Spleen (tissue), 11 donors: ENCODE measurements around the gene CNNM2. TPM values are rescaled to one million over a fixed set of nuclear protein-coding genes. Genes with fewer than 3 reads are reported as not detected.

Experiments used
- DNase-seq: peaks from one replicate; pipeline ENCODE4 v3.0.0-alpha.2; 2020
- H3K27ac ChIP-seq, 8 donors: fragments of 200-600 bp; sonication (generic) in 7 of 8; 1 replicate in 4 of 8; 2 replicates in 4 of 8; pipeline versions ENCODE4 v1.5.0 to v1.8.0; 2016 to 2021; ENCODE audit warnings: inconsistent platforms in 4 of 8, mild to moderate bottlenecking in 4 of 8, moderate library complexity in 1 of 8
- H3K27me3 ChIP-seq, 7 donors: fragments of 200-600 bp; sonication (generic) in 6 of 7; replicated peaks in 1 of 7; 1 replicate in 4 of 7; 2 replicates in 3 of 7; pipeline versions ENCODE4 v1.5.0 to v1.8.0; 2016 to 2021; ENCODE audit warnings: inconsistent platforms in 3 of 7, mild to moderate bottlenecking in 1 of 7
- H3K36me3 ChIP-seq, 6 donors: fragments of 200-600 bp; sonication (generic) in 5 of 6; 1 replicate in 4 of 6; 2 replicates in 2 of 6; pipeline versions ENCODE4 v1.5.0 to v1.8.0; 2016 to 2021; ENCODE audit warnings: inconsistent platforms in 2 of 6
- H3K4me1 ChIP-seq, 6 donors: fragments of 200-600 bp; sonication (generic) in 5 of 6; 1 replicate in 3 of 6; 2 replicates in 3 of 6; pipeline versions ENCODE4 v1.5.0 to v1.8.0; 2016 to 2021; ENCODE audit warnings: inconsistent platforms in 3 of 6
- H3K4me3 ChIP-seq, 8 donors: fragments of 200-600 bp; sonication (generic) in 7 of 8; 1 replicate in 4 of 8; 2 replicates in 4 of 8; pipeline versions ENCODE4 v1.5.0 to v1.8.0; 2016 to 2021; ENCODE audit warnings: inconsistent platforms in 4 of 8, mild to moderate bottlenecking in 4 of 8, moderate library complexity in 2 of 8
- H3K9me3 ChIP-seq, 8 donors: fragments of 200-600 bp; sonication (generic) in 7 of 8; 1 replicate in 4 of 8; 2 replicates in 4 of 8; pipeline versions ENCODE4 v1.5.0 to v1.8.0; 2016 to 2021; ENCODE audit warnings: inconsistent platforms in 4 of 8
- POLR2A ChIP-seq, 3 donors: fragments of 450-650 bp; IDR thresholded peaks; one replicate each; pipeline ENCODE4 v1.5.1; 2017; ENCODE audit warnings: antibody characterized with exemption in 3 of 3, mild to moderate bottlenecking in 1 of 3
- POLR2AphosphoS5 ChIP-seq, 3 donors: sonication (generic); formaldehyde crosslinking; IDR thresholded peaks; one replicate each; pipeline ENCODE4 v1.5.1; 2017; ENCODE audit warnings: antibody characterized with exemption in 3 of 3
- WGBS, 5 donors: extraction: QIAGEN DNeasy Blood & Tissue Kit in 3 of 5; methylation state at CpG; one replicate each; pipeline versions ENCODE4 v1.1.5 to v1.1.7; 2013 to 2018; 5-methylcytosine and 5-hydroxymethylcytosine counted together
- intact Hi-C: fragments of 100-400 bp; cut with DNase I; formaldehyde crosslinking; loops from one replicate; pipeline ENCODE4 v1.15.0; 2023; ENCODE audit warnings: low total_unique reads
- polyA plus RNA-seq, 3 donors: library from polyadenylated mRNA; stranded (reverse); fragments of 200-250 nt; gene quantifications; one replicate each; pipeline ENCODE4 v1.2.1, GENCODE V29; 2013
- total RNA-seq, 7 donors: library from RNA; depleted of rRNA in 3 of 7; stranded (reverse); fragments of >200 nt in 3 of 7; fragmentation: NEBNext Ultra II Directional in 4 of 7; extraction: Animal tissue kit (Norgen Biotek cat#: 25700) in 4 of 7; gene quantifications; one replicate each; pipeline versions ENCODE4 v1.1.0 to v1.2.1, GENCODE V29; 2016 to 2021
- TF ChIP-seq, protein P1 (sequence below), 11 experiments: fragments of 200-600 bp in 7 of 11; fragments of 450-650 bp in 4 of 11; sonication (generic) in 4 of 11; IDR thresholded peaks in 8 of 11; conservative IDR thresholded peaks in 3 of 11; 1 replicate in 7 of 11; 2 replicates in 4 of 11; pipeline versions ENCODE4 v1.4.0 to v1.8.0; 2016 to 2021; ENCODE audit warnings: antibody characterized with exemption in 11 of 11, inconsistent platforms in 4 of 11, mild to moderate bottlenecking in 1 of 11
- donor health status: healthy with polysubstance abuse.
- donor health status: DM: no; HTN: no; CAD: no; lungs with moderate emphysema.
- donor health status: DM: no; HTN: no; CAD: no.
- donor health status: Bipolar disorder and iron deficiency.
- donor health status: healthy.
- donor health status: DM: no; HTN: no; CAD: no.
- donor health status: DM: yes; HTN: yes; CAD: no.

The CNNM2 gene
- total and polyA plus RNA-seq, 10 donors = 0.65 to 9.9 (median 7.5) TPM

DNA sequence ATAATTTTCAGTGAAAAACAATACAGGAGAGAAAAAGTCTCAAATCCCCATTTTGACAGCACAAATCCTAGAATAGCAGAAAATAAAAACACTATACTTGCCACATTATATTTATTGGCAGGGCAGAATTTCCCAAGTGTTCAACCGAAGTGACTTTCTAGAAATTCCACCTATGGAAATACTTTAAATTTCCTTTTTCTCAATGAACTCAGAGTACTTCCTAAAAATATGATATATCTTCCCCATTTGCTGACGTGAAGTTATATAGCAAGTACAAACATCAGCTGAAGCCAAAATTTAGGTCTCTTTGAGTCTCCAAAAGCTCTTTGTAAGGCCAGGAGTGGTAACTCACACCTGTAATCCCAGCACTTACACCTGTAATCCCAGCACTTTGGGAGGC lies 191.7 kb downstream of the CNNM2 start:
- no peak overlapping the region for H3K4me3 ChIP-seq
- H3K27ac ChIP-seq = peak overlapping the region in 3 of 8 donors; percentile 42 to 54 (median 45)
- WGBS, 5 donors = 45 to 88% (median 71%) methylated on average over 2 of the region's 2 CpGs
- peaks cover 0 to 35% (median 10%) of the 10 kb centered on the region in 6 donors for H3K4me1 ChIP-seq
- intact Hi-C loops = no loop called here
- no peak for DNase-seq
- no peaks in the 10 kb centered on the region for H3K9me3 ChIP-seq
- TF ChIP-seq POLR2AphosphoS5 (IDR thresholded peaks at IDR 0.05) (no peak), POLR2A (IDR thresholded peaks at IDR 0.05) (no peak)
- TF ChIP-seq, protein P1, sequence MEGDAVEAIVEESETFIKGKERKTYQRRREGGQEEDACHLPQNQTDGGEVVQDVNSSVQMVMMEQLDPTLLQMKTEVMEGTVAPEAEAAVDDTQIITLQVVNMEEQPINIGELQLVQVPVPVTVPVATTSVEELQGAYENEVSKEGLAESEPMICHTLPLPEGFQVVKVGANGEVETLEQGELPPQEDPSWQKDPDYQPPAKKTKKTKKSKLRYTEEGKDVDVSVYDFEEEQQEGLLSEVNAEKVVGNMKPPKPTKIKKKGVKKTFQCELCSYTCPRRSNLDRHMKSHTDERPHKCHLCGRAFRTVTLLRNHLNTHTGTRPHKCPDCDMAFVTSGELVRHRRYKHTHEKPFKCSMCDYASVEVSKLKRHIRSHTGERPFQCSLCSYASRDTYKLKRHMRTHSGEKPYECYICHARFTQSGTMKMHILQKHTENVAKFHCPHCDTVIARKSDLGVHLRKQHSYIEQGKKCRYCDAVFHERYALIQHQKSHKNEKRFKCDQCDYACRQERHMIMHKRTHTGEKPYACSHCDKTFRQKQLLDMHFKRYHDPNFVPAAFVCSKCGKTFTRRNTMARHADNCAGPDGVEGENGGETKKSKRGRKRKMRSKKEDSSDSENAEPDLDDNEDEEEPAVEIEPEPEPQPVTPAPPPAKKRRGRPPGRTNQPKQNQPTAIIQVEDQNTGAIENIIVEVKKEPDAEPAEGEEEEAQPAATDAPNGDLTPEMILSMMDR (IDR thresholded peaks at IDR 0.05 in 8 of 11, conservative IDR thresholded peaks at IDR 0.05 in 3 of 11) = no peak
- H3K36me3 ChIP-seq = peaks cover 0 to 58% (median 6%) of the 10 kb centered on the region in 6 donors
- H3K27me3 ChIP-seq = no peaks in the 10 kb centered on the region

DNA sequence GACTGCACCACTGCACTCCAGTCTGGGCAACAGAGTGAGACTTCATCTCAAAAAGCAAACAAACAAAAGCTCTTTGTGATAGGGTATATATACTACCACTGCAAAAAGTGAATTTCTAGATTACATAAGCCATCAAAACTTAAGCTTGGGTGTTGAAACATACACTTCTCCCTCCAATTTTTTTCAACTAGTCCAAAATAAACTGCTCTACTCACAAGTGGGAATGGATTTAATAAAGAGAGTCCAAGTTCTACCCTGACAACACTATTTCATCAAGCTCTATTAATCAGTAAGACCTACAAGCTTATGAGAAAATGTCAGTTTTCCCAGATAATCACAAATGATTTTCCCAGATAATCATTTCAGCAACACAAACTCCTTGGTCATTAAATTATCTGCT lies 192.3 kb downstream of the CNNM2 start:
- H3K27me3 ChIP-seq = no peaks in the 10 kb centered on the region
- DNase-seq = no peak
- peak overlapping the region in 4 of 8 donors; percentile 39 to 54 (median 44) for H3K27ac ChIP-seq
- H3K4me3 ChIP-seq = no peak overlapping the region
- peaks cover 0 to 58% (median 4%) of the 10 kb centered on the region in 6 donors for H3K36me3 ChIP-seq
- H3K4me1 ChIP-seq = peaks cover 0 to 35% (median 10%) of the 10 kb centered on the region in 6 donors
- intact Hi-C loops = no loop called here
- H3K9me3 ChIP-seq = no peaks in the 10 kb centered on the region
- TF ChIP-seq POLR2AphosphoS5 (IDR thresholded peaks at IDR 0.05) (no peak), POLR2A (IDR thresholded peaks at IDR 0.05) (no peak)
- TF ChIP-seq, protein P1 (IDR thresholded peaks at IDR 0.05 in 8 of 11, conservative IDR thresholded peaks at IDR 0.05 in 3 of 11) = no peak

DNA sequence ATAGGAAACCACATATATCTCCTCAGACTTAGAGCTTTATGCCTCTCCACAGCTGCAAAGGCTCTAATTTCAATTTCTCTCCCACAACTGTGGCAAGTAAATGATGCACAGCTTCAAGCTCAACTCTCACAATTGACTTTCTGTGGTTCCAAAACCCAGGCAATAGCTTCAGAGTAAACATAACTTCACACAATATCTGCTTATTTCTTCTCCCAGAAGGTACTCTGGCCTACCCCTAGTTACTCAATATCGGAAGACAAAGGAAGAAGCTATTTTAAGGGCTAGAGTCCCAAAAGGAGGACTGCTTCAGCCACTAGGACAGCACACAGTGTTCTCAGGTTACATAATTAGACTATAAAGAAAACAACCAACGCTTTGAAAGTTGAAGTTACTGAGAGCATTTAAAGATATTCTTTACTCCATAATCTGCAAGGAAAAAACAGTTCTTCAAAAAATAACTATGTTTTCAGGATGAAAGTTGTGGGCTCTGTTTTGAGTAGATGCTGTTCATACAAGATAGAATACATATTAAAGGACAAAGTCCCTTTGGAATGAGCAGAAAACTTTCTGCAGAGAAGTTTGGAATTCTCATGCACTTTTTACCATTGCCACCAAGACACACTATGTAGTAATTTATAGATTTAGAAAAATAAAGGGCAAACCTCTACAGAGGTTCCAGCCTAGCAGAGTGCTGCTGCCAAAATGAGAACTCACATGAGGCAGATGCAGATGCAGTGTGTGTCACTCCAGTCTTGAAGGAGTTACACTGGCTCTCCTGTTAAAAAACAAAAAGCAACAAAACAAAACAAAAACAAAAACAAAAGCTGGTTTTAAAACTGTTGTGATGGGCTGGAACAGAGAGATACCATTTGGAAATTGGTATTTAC lies 193.2 kb downstream of the CNNM2 start:
- DNase-seq = no peak
- intact Hi-C loops = no loop called here
- WGBS, 5 donors = 42 to 71% (median 47%) methylated on average over 2 of the region's 2 CpGs
- Histone ChIP-seq H3K4me3 (no peak overlapping the region), H3K9me3 (no peaks in the 10 kb centered on the region), H3K27me3 (no peaks in the 10 kb centered on the region), H3K4me1 (peaks cover 0 to 37% (median 10%) of the 10 kb centered on the region in 6 donors), H3K27ac (peak overlapping the region in 4 of 8 donors; percentile 39 to 54 (median 44)), H3K36me3 (peaks cover 0 to 51% (median 2%) of the 10 kb centered on the region in 6 donors)
- TF ChIP-seq POLR2A (IDR thresholded peaks at IDR 0.05) = no peak
- no peak for TF ChIP-seq POLR2AphosphoS5 (IDR thresholded peaks at IDR 0.05)
- TF ChIP-seq, protein P1 (IDR thresholded peaks at IDR 0.05 in 8 of 11, conservative IDR thresholded peaks at IDR 0.05 in 3 of 11) = no peak
